Measurements from ENCODE around the gene GNAQ.
"Not testable (repeated sequence)": the region's sequence is repeated elsewhere in the genome, so short reads cannot be mapped to it uniquely, and the experiment has no call there.

Gene GNAQ

GRCh38 chr9:77770340-77770739 lies 261.3 kb downstream of the GNAQ start:
- DNase-seq, result no peak

DNA sequence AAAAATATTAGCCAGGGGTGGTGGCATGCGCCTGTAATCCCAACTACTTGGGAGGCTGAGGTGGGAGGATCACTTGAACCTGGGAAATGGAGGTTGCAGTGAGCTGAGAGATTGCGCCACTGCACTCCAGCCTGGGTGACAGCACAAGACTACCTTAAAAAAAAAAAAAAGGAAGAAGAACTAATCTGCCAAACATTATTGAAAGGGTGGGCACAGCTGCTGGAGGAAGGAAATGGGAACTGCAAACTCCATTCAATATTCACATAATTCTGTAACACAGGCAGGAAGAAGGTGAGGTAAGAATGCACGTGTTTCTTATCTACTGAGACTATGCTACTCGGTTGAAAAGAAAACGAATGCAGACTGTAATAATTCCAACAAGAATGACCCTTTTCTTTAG lies 262.4 kb downstream of the GNAQ start:
- peak in 3 of 4 experiments; percentile 29 to 48 (median 39) for DNase-seq

- DNase-seq, result no peak
Observed at GRCh38 chr9:77766587-77766986, 265.0 kb downstream of the GNAQ start.

DNA sequence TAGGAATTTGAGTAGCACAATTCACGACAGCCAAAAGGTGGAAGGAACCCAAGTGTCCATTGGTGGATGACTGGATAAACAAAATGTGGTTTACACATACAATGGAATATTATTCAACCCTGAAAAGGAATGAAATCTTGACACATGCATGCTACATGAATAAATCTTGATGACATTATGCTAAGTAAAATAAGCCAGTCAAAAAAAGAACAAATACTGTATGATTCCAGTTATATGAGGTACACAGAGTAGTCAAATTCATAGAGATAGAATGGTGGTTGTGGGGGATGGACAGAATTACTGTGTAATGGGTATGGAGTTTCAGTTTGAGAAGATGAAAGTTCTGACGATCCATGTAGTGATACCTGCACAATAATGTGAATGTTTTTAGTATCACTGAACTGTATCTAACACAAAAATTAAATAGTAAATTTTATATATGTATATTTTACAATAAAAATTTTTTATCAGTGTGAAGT lies 265.8 kb downstream of the GNAQ start:
- no peak for DNase-seq

GRCh38 chr9:77764894-77765780 lies 266.5 kb downstream of the GNAQ start:
- peak; percentile 4 to 68 (median 52) for DNase-seq

DNA sequence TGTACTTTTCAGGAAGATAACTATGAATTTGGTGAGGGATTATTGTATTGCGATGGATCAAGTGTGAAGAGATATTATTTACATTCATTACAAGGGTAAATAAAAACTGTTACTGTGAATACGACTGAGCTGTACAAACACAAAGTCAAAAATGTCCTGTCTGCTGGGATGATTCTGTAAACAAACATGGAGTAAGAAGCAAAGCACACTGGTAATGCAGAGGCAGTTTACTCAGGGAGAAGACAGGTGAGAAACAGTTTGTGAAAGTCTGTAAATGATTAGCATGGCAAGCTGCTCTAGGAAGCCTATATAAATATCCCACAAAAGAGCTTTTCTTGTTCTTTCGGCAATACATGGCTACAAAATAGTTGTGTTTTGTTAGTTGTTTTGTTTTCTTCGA lies 268.0 kb downstream of the GNAQ start:
- DNase-seq, result no peak

DNA sequence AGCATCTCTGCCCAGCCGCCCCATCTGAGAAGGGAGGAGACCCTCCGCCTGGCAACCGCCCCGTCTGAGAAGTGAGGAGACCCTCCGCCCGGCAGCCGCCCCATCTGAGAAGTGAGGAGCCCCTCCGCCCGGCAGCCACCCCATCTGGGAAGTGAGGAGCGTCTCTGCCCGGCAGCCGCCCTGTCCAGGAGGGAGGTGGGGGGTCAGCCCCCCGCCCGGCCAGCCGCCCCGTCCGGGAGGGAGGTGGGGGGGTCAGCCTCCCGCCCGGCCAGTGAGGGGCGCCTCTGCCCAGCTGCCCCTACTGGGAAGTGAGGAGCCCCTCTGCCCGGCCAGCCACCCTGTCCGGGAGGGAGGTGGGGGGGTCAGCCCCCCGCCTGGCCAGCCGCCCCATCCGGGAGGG lies 270.7 kb downstream of the GNAQ start:
- not testable (repeated sequence) for DNase-seq

DNA sequence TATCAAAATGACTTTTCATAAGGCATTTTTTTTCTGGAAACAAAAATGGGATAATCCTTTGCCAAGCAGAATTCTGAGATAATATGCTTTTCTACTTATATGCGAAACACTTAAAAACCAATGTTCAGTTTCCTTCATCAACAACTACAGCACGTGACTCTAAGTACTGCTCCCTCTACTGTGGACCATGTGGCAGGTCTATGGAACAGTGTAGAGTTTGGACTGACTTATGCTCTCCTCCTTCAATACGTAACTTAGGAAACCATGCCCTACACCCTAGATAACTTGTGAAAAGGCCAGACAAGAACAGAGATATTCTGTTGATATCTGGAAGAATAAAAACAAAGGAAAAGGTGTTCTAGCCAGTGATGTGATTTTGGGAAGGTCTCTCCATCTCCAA lies 272.2 kb downstream of the GNAQ start:
- DNase-seq, result no peak

DNA sequence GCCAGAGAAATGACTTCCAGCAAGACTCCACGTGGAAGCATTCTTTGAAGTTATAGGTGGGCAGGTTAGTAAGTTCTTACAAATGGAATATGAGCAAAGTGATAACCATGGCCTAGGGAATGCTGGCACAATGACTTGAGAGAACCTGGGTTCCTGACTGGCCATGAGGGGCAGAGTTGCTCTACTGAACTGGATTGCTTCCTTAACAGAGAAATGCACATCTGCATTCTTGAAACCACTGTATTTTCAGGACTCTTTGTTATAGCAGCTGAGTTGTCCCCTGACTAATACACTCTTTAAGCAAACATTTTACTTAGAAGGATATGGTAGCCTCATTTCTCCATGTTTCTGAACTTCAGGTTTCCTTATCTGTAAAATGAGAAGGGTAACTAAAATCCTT lies 275.2 kb downstream of the GNAQ start:
- peak in 1 of 4 experiments; percentile 7 for DNase-seq

DNA sequence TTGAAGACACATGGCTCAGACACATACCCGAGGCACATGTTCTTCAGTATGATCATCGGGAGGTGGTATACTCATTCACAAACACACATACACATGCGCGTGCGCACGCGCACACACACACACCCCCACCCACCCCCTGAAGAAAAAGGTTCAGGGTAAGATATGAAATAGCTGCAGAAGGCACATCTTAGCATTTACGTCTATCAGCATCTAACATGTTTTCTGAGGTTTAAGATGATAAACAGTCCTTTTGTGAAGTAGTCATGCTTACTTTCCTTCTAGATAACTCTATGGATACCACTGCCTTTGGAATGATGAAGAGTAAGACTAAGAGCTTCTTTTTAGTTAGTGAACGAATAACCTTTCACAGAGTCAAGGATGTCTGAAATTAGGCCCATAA lies 278.4 kb downstream of the GNAQ start:
- no peak for DNase-seq

GRCh38 chr9:77752554-77752953 lies 279.1 kb downstream of the GNAQ start:
- no peak for DNase-seq

- DNase-seq, result peak; percentile 27 to 61 (median 38)
Observed at GRCh38 chr9:77751341-77752091, 280.1 kb downstream of the GNAQ start.

GRCh38 chr9:77750981-77751340 lies 280.6 kb downstream of the GNAQ start:
- no peak for DNase-seq

GRCh38 chr9:77750284-77750683 lies 281.3 kb downstream of the GNAQ start:
- DNase-seq, result no peak

DNA sequence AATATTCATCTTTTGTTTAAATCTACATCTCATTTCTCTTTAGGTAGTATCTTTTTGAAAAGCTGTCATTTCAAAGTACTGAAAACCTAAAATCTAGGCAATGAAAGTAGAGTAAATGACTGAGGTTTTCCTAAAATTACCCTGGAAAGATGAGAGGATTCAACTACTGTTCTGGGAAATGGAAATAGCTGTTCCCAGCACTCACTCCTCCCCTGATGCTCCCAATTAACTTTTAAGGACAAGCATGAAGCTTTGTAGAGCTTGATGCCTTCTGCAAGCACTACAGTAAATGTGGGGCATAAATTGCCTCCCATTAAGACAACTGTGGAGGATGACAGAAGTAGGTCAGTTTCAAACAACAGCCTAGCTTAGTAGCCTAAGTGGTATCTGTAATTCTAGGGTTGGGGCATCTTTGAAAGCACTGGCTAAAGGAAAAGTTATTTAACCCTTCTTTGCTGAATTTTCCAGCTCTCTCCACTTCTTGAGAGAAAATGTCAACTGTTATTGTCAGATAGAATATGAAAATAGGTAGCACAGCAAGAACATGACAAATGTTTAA lies 283.3 kb downstream of the GNAQ start:
- no peak for DNase-seq

DNA sequence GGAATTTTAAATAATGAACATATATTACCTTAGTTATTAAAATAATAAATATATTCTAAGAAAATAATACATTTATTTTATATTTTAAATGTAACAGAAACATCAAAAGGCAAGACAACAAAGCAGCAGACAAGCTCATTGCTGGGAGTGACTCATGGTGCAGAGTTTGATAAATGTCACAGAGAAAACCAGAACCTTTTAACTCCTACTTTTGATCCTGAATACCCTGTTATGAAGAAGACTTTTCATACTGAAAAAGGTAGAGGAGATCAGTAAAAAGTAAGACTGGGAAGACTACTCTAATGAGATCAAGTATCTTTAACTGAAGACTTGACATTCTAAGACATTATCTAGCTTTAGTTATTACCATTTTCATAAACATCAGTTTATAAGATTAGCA lies 284.4 kb downstream of the GNAQ start:
- no peak for DNase-seq

GRCh38 chr9:77744841-77745430 lies 286.7 kb downstream of the GNAQ start:
- DNase-seq, result no peak

- DNase-seq, result no peak
Observed at GRCh38 chr9:77743386-77743785, 288.2 kb downstream of the GNAQ start.

DNA sequence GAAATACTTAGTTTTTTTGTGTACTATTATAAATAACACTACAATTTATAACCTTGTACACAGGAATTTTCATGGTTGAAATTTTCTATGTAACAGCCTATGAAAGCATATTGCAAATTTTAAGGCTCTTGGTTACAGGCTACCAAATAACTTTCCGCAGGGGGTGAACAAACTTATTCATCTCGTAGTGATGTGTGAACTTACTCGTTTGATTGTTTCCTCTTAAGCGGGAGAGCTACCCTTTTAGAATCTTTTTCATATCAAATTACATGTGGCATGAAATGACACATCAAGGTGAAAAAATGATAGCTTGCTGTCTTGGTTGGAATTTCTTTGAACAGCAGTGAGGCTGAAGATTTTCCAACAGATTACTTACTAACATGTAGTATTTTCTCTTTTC lies 292.7 kb downstream of the GNAQ start:
- no peak for DNase-seq

- no peak for DNase-seq
Observed at GRCh38 chr9:77735494-77735893, 296.1 kb downstream of the GNAQ start.

DNA sequence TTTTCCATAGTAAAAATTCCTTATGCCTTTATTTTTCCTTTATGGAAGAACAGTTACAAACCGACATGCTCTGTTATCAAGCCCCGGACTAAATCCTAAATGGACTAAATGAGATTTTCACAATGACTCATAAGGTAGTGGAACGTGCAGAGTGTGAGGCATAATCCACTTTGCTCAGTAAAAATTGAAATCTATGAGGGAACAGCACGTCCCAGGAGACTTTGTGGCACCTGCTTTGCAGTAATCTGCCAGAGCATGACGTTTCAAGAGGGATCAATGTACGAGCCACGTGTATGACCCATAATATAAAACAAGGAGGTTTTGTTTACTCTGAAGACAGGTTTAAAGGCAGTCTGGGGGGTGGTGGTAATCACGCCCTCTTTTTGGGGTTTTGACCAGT lies 299.7 kb downstream of the GNAQ start:
- DNase-seq, result no peak

DNA sequence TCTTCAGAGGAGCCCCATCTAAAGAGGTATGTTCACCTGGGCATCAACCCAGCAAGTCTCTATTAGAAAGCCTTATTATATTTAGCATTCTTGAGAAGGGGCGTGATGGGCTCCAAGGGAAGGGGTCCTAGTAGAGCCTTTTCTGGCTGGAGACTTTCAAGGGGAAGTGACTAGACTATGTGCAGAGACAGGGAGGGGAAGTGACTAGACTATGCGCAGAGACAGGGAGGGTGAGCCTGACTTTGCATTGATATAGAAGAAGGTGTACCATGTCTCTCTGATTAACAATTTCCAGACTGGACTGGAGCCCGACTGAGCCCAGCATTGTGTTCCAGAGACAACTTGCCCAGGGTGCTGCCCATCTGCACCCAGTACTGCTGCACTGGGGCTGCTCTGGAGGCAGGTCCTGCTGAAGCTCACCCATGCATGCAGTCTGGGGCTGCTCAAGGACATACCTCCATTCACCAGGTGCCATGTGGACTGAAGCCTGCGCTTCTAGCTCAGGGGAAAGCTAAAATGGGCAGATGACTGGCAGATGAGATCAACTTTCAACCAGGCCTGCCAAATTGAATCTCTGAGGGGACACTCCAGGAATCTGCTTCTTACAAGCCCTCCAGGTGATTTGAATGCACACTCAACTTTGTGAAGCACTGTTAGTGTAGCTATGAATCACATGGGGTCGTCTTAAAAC lies 300.5 kb downstream of the GNAQ start:
- peak in 1 of 4 experiments; percentile 24 for DNase-seq

Measured in suppressor macrophage (primary cell).